Body of pancreas (tissue), 4 donors: ENCODE measurements around the gene LSP1.

Experiments
- POLR2A ChIP-seq, 3 donors: fragments of 450-650 bp; IDR thresholded peaks; one replicate each; pipeline ENCODE4 v1.6.1; 2016; ENCODE audit warnings: antibody characterized with exemption in 3 of 3, mild to moderate bottlenecking in 2 of 3
- TF ChIP-seq, protein P1 (sequence below), 7 experiments: fragments of 450-650 bp in 4 of 7; fragments of 200-600 bp in 3 of 7; sonication (generic) in 3 of 7; IDR thresholded peaks; one replicate each; pipeline ENCODE4 v1.5.1; 2016 to 2019; ENCODE audit warnings: antibody characterized with exemption in 7 of 7

DNA sequence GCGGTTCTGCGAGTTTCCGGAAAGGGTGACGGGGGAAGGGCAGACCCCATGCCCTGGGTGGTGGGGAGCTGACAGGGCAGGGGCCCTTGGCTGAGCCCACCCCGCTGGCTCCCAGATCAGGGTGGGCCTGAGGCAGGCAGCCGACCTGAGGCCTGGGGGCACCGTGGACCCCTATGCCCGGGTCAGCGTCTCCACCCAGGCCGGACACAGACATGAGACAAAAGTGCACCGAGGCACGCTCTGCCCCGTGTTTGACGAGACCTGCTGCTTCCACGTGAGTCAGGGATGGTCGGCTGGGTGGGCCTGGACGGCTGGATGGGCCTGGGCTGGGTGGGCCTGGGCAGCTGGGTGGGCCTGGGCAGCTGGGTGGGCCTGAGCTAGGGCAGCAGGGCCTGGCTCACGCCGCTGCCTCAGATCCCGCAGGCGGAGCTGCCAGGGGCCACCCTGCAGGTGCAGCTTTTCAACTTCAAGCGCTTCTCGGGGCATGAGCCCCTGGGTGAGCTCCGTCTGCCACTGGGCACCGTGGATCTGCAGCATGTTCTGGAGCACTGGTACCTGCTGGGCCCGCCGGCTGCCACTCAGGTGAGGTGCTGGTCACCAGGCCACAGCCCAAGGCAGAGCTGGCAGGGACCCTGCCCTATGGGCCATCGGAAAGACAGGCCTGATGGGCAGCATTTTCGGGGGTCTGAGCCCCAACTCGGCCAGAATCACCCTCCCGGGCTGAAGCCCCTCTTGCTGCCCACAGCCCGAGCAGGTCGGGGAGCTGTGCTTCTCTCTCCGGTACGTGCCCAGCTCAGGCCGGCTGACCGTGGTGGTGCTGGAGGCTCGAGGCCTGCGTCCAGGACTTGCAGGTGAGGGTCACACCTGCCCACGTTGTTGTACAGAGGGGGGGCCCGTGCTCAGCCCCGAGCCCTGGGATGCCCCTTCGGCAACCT lies 16.6 kb upstream of the LSP1 start:
- TF ChIP-seq, protein P1, sequence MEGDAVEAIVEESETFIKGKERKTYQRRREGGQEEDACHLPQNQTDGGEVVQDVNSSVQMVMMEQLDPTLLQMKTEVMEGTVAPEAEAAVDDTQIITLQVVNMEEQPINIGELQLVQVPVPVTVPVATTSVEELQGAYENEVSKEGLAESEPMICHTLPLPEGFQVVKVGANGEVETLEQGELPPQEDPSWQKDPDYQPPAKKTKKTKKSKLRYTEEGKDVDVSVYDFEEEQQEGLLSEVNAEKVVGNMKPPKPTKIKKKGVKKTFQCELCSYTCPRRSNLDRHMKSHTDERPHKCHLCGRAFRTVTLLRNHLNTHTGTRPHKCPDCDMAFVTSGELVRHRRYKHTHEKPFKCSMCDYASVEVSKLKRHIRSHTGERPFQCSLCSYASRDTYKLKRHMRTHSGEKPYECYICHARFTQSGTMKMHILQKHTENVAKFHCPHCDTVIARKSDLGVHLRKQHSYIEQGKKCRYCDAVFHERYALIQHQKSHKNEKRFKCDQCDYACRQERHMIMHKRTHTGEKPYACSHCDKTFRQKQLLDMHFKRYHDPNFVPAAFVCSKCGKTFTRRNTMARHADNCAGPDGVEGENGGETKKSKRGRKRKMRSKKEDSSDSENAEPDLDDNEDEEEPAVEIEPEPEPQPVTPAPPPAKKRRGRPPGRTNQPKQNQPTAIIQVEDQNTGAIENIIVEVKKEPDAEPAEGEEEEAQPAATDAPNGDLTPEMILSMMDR (IDR thresholded peaks at IDR 0.05) = no peak
- TF ChIP-seq POLR2A (IDR thresholded peaks at IDR 0.05) = no peak
